Natural killer cell (primary cell): ENCODE data around the gene KAZN. TPM values are rescaled to one million over a fixed set of nuclear protein-coding genes. Genes with fewer than 3 reads are reported as not detected.

Experiments used
- ATAC-seq, 3 donors: fragments of 150-1000 bp in 2 of 3; fragments of 200-7000 bp in 1 of 3; cut with Tn5 transposase; 1 replicate in 1 of 3; 2 replicates in 2 of 3; pipeline ENCODE4 v1.10.0; 2021; ENCODE audit warnings: mild to moderate bottlenecking in 2 of 3, moderate library complexity in 2 of 3
- DNase-seq, 2 donors: peaks; one replicate each; pipeline versions ENCODE4 v3.0.0 to v3.0.0-alpha.2; 2013 to 2021; ENCODE audit warnings: mixed read lengths in 1 of 2
- H3K27ac ChIP-seq: one replicate; pipeline ENCODE4 v1.5.1; 2013; ENCODE audit warnings: mild to moderate bottlenecking, low read length
- H3K27me3 ChIP-seq: one replicate; pipeline ENCODE4 v1.6.1; 2013; ENCODE audit warnings: low read length; ENCODE audit not compliant: control insufficient read depth, insufficient read depth
- H3K36me3 ChIP-seq: one replicate; pipeline ENCODE4 v1.6.1; 2013; ENCODE audit warnings: low read length; ENCODE audit not compliant: control insufficient read depth, insufficient read depth
- H3K4me1 ChIP-seq: one replicate; pipeline ENCODE4 v1.6.1; 2013; ENCODE audit warnings: low read length; ENCODE audit not compliant: control insufficient read depth, insufficient read depth
- H3K4me3 ChIP-seq: one replicate; pipeline ENCODE4 v1.5.1; 2013; ENCODE audit warnings: low read length
- H3K9me3 ChIP-seq: one replicate; pipeline ENCODE4 v1.6.1; 2013; ENCODE audit warnings: low read length; ENCODE audit not compliant: control insufficient read depth, insufficient read depth
- H3K27ac Mint-ChIP-seq, 2 donors: one replicate each; pipeline ENCODE4 v1.8.0; 2022; ENCODE audit warnings: mild to moderate bottlenecking in 2 of 2, mixed read lengths in 2 of 2, moderate library complexity in 1 of 2
- H3K27me3 Mint-ChIP-seq, 2 donors: one replicate each; pipeline ENCODE4 v1.8.0; 2022; ENCODE audit warnings: low read depth in 2 of 2, mixed read lengths in 2 of 2
- H3K36me3 Mint-ChIP-seq: one replicate; pipeline ENCODE4 v1.8.0; 2022; ENCODE audit warnings: mixed read lengths
- H3K4me1 Mint-ChIP-seq, 2 donors: one replicate each; pipeline ENCODE4 v1.8.0; 2022; ENCODE audit warnings: mixed read lengths in 2 of 2
- H3K4me3 Mint-ChIP-seq: one replicate; pipeline ENCODE4 v1.8.0; 2022; ENCODE audit warnings: mild to moderate bottlenecking, moderate library complexity, mixed read lengths
- H3K9me3 Mint-ChIP-seq, 2 donors: one replicate each; pipeline ENCODE4 v1.8.0; 2022; ENCODE audit warnings: mixed read lengths in 2 of 2
- CTCF ChIP-seq: fragments of 200-600 bp; IDR thresholded peaks from one replicate; pipeline ENCODE4 v1.8.0; 2022; ENCODE audit warnings: antibody characterized with exemption
- WGBS: methylation state at CpG from one replicate; pipeline ENCODE4 v1.1.7; 2013; ENCODE audit warnings: missing lambda C conversion rate; ENCODE audit not compliant: insufficient coverage; 5-methylcytosine and 5-hydroxymethylcytosine counted together
- intact Hi-C: fragments of 100-400 bp; cut with micrococcal nuclease; formaldehyde crosslinking; loops from one replicate; pipeline ENCODE4 v1.14.2; 2022
- total RNA-seq, 4 donors: library from RNA; stranded (reverse); fragments of 120-200 nt in 1 of 4; gene quantifications; one replicate each; pipeline versions ENCODE4 v1.2.3 to v1.2.4, GENCODE V29; 2013 to 2022

The KAZN gene
- total RNA-seq, 3 donors from 2014 or later (not counting 1 experiment from before 2014, with no cell fraction given) = 1.2 to 2.0 (median 1.7) TPM

GRCh38 chr1:15167386-15167785 is 568.9 kb downstream of the KAZN start:
- H3K4me1 Mint-ChIP-seq = peaks cover 2 to 5% of the 10 kb centered on the region in 2 donors
- Histone ChIP-seq H3K4me1 (no peaks in the 10 kb centered on the region), H3K4me3 (no peak overlapping the region), H3K9me3 (no peaks in the 10 kb centered on the region), H3K27ac (no peak overlapping the region), H3K36me3 (no peaks in the 10 kb centered on the region), H3K27me3 (no peaks in the 10 kb centered on the region)
- 69% methylated on average over 2 of the region's 3 CpGs for WGBS
- intact Hi-C loops = no loop called here
- H3K9me3 Mint-ChIP-seq = no peaks in the 10 kb centered on the region
- no peak for TF ChIP-seq CTCF
- ATAC-seq (no peak), DNase-seq (no peak)
- no peak overlapping the region for H3K4me3 Mint-ChIP-seq
- peaks cover 2 to 11% of the 10 kb centered on the region in 2 donors for H3K27me3 Mint-ChIP-seq
- no peak overlapping the region for H3K27ac Mint-ChIP-seq
- no peaks in the 10 kb centered on the region for H3K36me3 Mint-ChIP-seq
